HFF-Myc (cell line): ENCODE measurements around the gene RYR3.

Experiments
- DNase-seq: peaks from one replicate; pipeline ENCODE4 v3.0.0-alpha.2; 2011; ENCODE audit warnings: low read depth; ENCODE audit errors: extremely low read depth
- H3K4me3 ChIP-seq: replicated peaks from 2 replicates; pipeline ENCODE4 v1.5.1; 2011; ENCODE audit warnings: low read depth, mild to moderate bottlenecking, control low read depth, low read length
- TF ChIP-seq, protein P1 (sequence below): IDR thresholded peaks from 2 replicates; pipeline ENCODE4 v1.5.1; 2012; ENCODE audit warnings: mild to moderate bottlenecking, low read depth, low read length, control low read depth; ENCODE audit errors: missing control alignments

The RYR3 gene

DNA sequence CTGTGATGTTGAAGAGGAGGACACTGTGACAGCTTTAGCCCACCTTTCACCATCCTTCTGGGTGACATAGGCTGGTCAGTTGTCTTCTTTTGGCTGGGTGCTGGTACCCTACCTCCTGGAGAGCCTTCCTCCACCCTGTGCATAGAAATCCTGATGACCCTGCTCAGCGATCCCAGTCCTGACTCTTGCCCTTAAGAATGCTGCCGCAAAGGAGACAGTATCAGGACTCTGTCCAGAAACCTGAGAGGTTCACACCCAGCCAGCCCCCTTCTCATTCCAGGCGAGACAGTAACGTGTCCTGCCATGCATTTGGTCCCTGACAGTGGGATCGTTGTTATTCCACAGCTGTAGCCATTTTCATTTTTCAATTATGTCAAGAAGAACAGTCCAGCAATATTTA, 344.7 kb downstream of the RYR3 start:
- no peak overlapping the region for H3K4me3 ChIP-seq
- DNase-seq: no peak
- TF ChIP-seq, protein P1, sequence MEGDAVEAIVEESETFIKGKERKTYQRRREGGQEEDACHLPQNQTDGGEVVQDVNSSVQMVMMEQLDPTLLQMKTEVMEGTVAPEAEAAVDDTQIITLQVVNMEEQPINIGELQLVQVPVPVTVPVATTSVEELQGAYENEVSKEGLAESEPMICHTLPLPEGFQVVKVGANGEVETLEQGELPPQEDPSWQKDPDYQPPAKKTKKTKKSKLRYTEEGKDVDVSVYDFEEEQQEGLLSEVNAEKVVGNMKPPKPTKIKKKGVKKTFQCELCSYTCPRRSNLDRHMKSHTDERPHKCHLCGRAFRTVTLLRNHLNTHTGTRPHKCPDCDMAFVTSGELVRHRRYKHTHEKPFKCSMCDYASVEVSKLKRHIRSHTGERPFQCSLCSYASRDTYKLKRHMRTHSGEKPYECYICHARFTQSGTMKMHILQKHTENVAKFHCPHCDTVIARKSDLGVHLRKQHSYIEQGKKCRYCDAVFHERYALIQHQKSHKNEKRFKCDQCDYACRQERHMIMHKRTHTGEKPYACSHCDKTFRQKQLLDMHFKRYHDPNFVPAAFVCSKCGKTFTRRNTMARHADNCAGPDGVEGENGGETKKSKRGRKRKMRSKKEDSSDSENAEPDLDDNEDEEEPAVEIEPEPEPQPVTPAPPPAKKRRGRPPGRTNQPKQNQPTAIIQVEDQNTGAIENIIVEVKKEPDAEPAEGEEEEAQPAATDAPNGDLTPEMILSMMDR: no peak

GRCh38 chr15:33656168-33656567, 345.4 kb downstream of the RYR3 start:
- H3K4me3 ChIP-seq: no peak overlapping the region
- DNase-seq: no peak
- TF ChIP-seq, protein P1: no peak

DNA sequence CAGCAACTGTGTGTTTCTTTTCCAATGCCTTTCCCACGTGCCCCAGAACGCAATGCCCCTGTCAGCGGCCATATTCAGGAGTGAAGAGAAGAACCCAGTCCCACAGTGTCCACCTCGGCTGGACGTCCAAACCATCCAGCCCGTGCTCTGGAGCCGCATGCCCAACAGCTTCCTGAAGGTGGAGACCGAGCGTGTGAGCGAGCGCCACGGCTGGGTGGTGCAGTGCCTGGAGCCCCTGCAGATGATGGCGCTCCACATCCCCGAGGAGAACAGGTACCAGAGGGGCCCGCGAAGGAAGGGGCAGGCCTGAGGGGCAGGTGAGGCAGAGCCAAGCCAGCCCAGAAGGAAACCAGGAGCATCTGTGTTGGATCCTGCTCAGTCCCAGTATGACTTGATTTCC, 349.4 kb downstream of the RYR3 start:
- no peak overlapping the region for H3K4me3 ChIP-seq
- TF ChIP-seq, protein P1: no peak
- DNase-seq: no peak

- no peak for DNase-seq
- TF ChIP-seq, protein P1: no peak
Measured at GRCh38 chr15:33662014-33662413, 351.2 kb downstream of the RYR3 start.

DNA sequence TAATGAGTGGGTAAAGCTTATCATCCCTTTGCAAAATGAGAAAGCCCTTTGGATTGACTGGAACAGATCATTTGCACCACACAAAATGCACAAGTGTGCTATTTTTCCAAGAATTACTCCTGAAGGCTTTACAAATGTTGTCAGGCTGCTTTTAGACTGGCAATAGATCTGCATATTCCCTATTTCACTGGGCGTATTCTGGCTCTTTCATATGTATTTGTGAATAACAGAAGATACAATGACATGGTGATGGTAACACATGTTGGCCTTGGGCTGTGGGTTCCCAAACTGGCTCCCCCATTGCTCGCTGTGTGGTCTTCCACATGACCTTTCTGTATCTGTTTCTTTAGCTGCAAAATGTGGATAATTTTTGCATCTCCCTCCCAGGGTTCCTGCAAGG, 354.2 kb downstream of the RYR3 start:
- TF ChIP-seq, protein P1: no peak
- no peak for DNase-seq
- no peak overlapping the region for H3K4me3 ChIP-seq

More at GRCh38 chr15:33662014-33662413, 351.2 kb downstream of the RYR3 start:
- H3K4me3 ChIP-seq: no peak overlapping the region

GRCh38 chr15:33670567-33670966, 359.8 kb downstream of the RYR3 start:
- TF ChIP-seq, protein P1: no peak
- no peak for DNase-seq
- H3K4me3 ChIP-seq: no peak overlapping the region

- no peak overlapping the region for H3K4me3 ChIP-seq
- no peak for DNase-seq
Measured at GRCh38 chr15:33671456-33671855, 360.7 kb downstream of the RYR3 start.

More at GRCh38 chr15:33671456-33671855, 360.7 kb downstream of the RYR3 start:
- TF ChIP-seq, protein P1: no peak
